Hepatocyte (in vitro differentiated cells): ENCODE results near the gene ZBTB7C.

ENCODE experiments used
- CTCF ChIP-seq: fragments of 200-600 bp; sonication (generic); IDR thresholded peaks from 2 replicates; pipeline ENCODE4 v1.5.1; 2016; ENCODE audit warnings: antibody characterized with exemption, mild to moderate bottlenecking; ENCODE audit not compliant: poor library complexity
- EZH2 ChIP-seq: fragments of 200-600 bp; sonication (generic); IDR thresholded peaks from 2 replicates; pipeline ENCODE4 v1.6.1; 2016; ENCODE audit warnings: antibody characterized with exemption, mild to moderate bottlenecking, borderline replicate concordance

- TF ChIP-seq EZH2 (no peak), CTCF (peak; percentile 98)
These were observed 37.5 kb upstream of the ZBTB7C start for GRCh38 chr18:48446582-48447225.
